SK-N-SH (cell line): Measurements from ENCODE around the gene PDE6D. TPM values are rescaled to one million over a fixed set of nuclear protein-coding genes. Genes with fewer than 3 reads are reported as not detected.

Source experiments
- CTCF ChIA-PET: fragments of 300-600, 350-600 bp; formaldehyde crosslinking; extraction: SDS; loops from one replicate; lab custom pipeline; 2021; lab: Yijun Ruan, JAX
- POLR2A ChIA-PET: fragments of 350-600 bp; sonication (Branson Sonifier 250); formaldehyde crosslinking; extraction: SDS; loops from one replicate; lab custom pipeline; 2020; ENCODE audit warnings: antibody characterized with exemption, inconsistent platforms; lab: Yijun Ruan, JAX
- DNase-seq: peaks from one replicate; pipeline ENCODE4 v3.0.0; 2012
- H2AFZ ChIP-seq: fragments of 200-600 bp; sonication (generic); 2 replicates; pipeline ENCODE4 v1.8.1; 2016; ENCODE audit warnings: antibody characterized with exemption, mild to moderate bottlenecking, low read depth
- H3F3A ChIP-seq: fragments of 200-600 bp; sonication (generic); replicated peaks from 2 replicates; pipeline ENCODE3; 2016; ENCODE audit warnings: antibody characterized with exemption, mild to moderate bottlenecking; ENCODE audit not compliant: insufficient read depth
- H3K27ac ChIP-seq, 2 experiments: fragments of 200-500 bp in 1 of 2; fragments of 200-600 bp in 1 of 2; sonication (Bioruptor generic) in 1 of 2; sonication (generic), shearing (Covaris generic) in 1 of 2; 2 replicates each; pipeline versions ENCODE4 v1.5.1 to v1.6.1; 2014 to 2016; ENCODE audit warnings: low read depth in 2 of 2, inconsistent platforms in 1 of 2, low read length in 1 of 2, mild to moderate bottlenecking in 1 of 2, mixed read lengths in 1 of 2
- H3K27me3 ChIP-seq: fragments of 200-600 bp; sonication (generic), shearing (Covaris generic); 2 replicates; pipeline ENCODE4 v1.6.1; 2016; ENCODE audit warnings: mixed run types; ENCODE audit not compliant: insufficient read depth
- H3K36me3 ChIP-seq, 2 experiments: fragments of 200-500 bp in 1 of 2; fragments of 200-600 bp in 1 of 2; sonication (Bioruptor generic) in 1 of 2; sonication (generic) in 1 of 2; replicated peaks in 1 of 2; 2 replicates each; pipeline versions ENCODE3 to v1.5.1; 2014 to 2016; ENCODE audit warnings: low read length in 1 of 2, mild to moderate bottlenecking in 1 of 2; ENCODE audit not compliant: insufficient read depth in 2 of 2, control insufficient read depth in 1 of 2
- H3K4me1 ChIP-seq, 2 experiments: fragments of 200-500 bp in 1 of 2; fragments of 200-600 bp in 1 of 2; sonication (Bioruptor generic) in 1 of 2; sonication (generic), shearing (Covaris generic) in 1 of 2; 2 replicates each; pipeline versions ENCODE4 v1.5.1 to v1.6.1; 2014 to 2016; ENCODE audit warnings: low read depth in 1 of 2, low read length in 1 of 2, mixed run types in 1 of 2; ENCODE audit not compliant: insufficient read depth in 2 of 2, control insufficient read depth in 1 of 2
- H3K4me2 ChIP-seq: fragments of 200-600 bp; sonication (generic), shearing (Covaris generic); 2 replicates; pipeline ENCODE4 v1.6.1; 2017; ENCODE audit warnings: mixed run types
- H3K4me3 ChIP-seq, 2 experiments: fragments of 200-500 bp in 1 of 2; fragments of 200-600 bp in 1 of 2; sonication (Bioruptor generic) in 1 of 2; sonication (generic), shearing (Covaris generic) in 1 of 2; 2 replicates each; pipeline versions ENCODE4 v1.5.1 to v1.8.1; 2014 to 2016; ENCODE audit warnings: low read depth in 2 of 2, inconsistent platforms in 1 of 2, low read length in 1 of 2, mild to moderate bottlenecking in 1 of 2, mixed read lengths in 1 of 2, moderate library complexity in 1 of 2
- H3K79me2 ChIP-seq: fragments of 200-600 bp; sonication (generic); 2 replicates; pipeline ENCODE4 v1.8.1; 2017; ENCODE audit warnings: mild to moderate bottlenecking; ENCODE audit not compliant: insufficient read depth
- H3K9ac ChIP-seq: fragments of 200-600 bp; sonication (generic); 2 replicates; pipeline ENCODE4 v1.6.1; 2017; ENCODE audit warnings: mixed run types
- H3K9me2 ChIP-seq: fragments of 200-600 bp; sonication (generic); 2 replicates; pipeline ENCODE4 v1.6.1; 2017; ENCODE audit warnings: mixed run types
- H3K9me3 ChIP-seq: fragments of 200-600 bp; sonication (generic); 2 replicates; pipeline ENCODE4 v1.6.1; 2017; ENCODE audit warnings: mixed run types, mild to moderate bottlenecking, moderate library complexity
- H4K20me1 ChIP-seq: fragments of 200-600 bp; sonication (generic); 2 replicates; pipeline ENCODE4 v1.6.1; 2017; ENCODE audit warnings: mild to moderate bottlenecking, mixed run types; ENCODE audit not compliant: insufficient read depth
- FOSL2 ChIP-seq: IDR thresholded peaks from 2 replicates; pipeline ENCODE4 v1.4.0; 2012; ENCODE audit warnings: low read depth, mild to moderate bottlenecking, moderate library complexity, borderline replicate concordance
- FOXM1 ChIP-seq: IDR thresholded peaks from 2 replicates; pipeline ENCODE4 v1.4.0; 2012; ENCODE audit warnings: low read depth, mild to moderate bottlenecking
- MEF2A ChIP-seq: IDR thresholded peaks from 2 replicates; pipeline ENCODE4 v1.4.0; 2012; ENCODE audit warnings: low read depth, borderline replicate concordance
- RAD21 ChIP-seq: IDR thresholded peaks from 2 replicates; pipeline ENCODE4 v1.6.1; 2012; ENCODE audit warnings: mild to moderate bottlenecking, low read length
- RXRA ChIP-seq: IDR thresholded peaks from 2 replicates; pipeline ENCODE4 v1.4.0; 2012; ENCODE audit warnings: low read depth, mild to moderate bottlenecking, borderline replicate concordance
- WGBS: methylation state at CpG from one replicate; pipeline ENCODE4 v1.1.6; 2017; ENCODE audit warnings: low lambda C conversion rate; 5-methylcytosine and 5-hydroxymethylcytosine counted together
- polyA plus RNA-seq, 3 experiments: library from polyadenylated mRNA; depleted of rRNA; stranded (reverse); fragments of >200 nt; gene quantifications; 2 replicates each; pipeline ENCODE4 v1.2.3, GENCODE V29; 2012
- TF ChIP-seq, protein P1 (sequence below): IDR thresholded peaks from 2 replicates; pipeline ENCODE4 v1.6.1; 2012; ENCODE audit warnings: mild to moderate bottlenecking, low read depth, low read length, moderate library complexity
- TF ChIP-seq, protein P2 (sequence below): IDR thresholded peaks from 2 replicates; pipeline ENCODE4 v1.4.0; 2012; ENCODE audit warnings: low read depth, borderline replicate concordance
- TF ChIP-seq, protein P3 (sequence below): fragments of 150-350 bp; IDR thresholded peaks from 2 replicates; pipeline ENCODE4 v1.6.1; 2017; ENCODE audit warnings: antibody characterized with exemption, low read length, low read depth, borderline replicate concordance
- TF ChIP-seq, protein P4 (sequence below): IDR thresholded peaks from 2 replicates; pipeline ENCODE4; 2012
- TF ChIP-seq, protein P5 (sequence below): IDR thresholded peaks from 2 replicates; pipeline ENCODE4 v1.4.0; 2012; ENCODE audit warnings: low read depth, borderline replicate concordance

Gene PDE6D
- polyA plus RNA-seq, 1 of the 3 experiments (the other 2 are of a cell fraction), result 33.9 TPM

DNA sequence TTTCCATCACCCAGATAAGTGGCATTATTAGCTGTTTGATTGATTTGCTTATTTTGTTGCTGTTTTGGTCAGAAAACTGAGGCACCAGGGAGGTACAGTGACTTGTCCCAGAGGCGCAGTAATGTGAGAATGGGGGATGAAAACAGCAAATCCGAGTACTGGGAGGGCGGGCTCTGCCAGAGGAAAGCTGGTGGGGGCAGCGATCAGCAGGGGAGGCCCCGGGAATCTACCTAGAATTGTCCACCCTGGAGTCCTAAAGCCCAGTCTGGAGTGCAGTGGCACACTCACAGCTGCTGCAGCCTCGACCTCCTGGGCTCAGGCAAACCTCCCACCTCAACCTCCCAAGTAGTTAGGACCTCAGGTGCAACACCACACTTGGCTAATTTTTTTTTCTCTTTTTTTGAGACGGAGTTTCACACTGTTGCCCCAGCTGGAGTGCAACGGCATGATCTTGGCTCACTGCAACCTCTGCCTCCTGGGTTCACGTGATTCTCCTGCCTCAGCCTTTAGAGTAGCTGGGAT is 89.8 kb downstream of the PDE6D start:
- WGBS, result 65% methylated on average over 9 of the region's 9 CpGs
- Histone ChIP-seq H4K20me1 (no peaks in the 10 kb centered on the region), H3K9me3 (no peaks in the 10 kb centered on the region), H3F3A (no peaks in the 10 kb centered on the region), H3K9ac (no peak overlapping the region), H3K4me3 (no peak overlapping the region), H3K79me2 (no peaks in the 10 kb centered on the region), H3K4me2 (no peak overlapping the region), H3K27me3 (no peaks in the 10 kb centered on the region), H3K4me1 (peaks cover 0 to 12% of the 10 kb centered on the region in 2 experiments; a peak in 1 of 4 replicates), H3K36me3 (no peaks in the 10 kb centered on the region), H2AFZ (no peak overlapping the region), H3K9me2 (no peaks in the 10 kb centered on the region), H3K27ac (no peak overlapping the region)
- TF ChIP-seq, protein P1, sequence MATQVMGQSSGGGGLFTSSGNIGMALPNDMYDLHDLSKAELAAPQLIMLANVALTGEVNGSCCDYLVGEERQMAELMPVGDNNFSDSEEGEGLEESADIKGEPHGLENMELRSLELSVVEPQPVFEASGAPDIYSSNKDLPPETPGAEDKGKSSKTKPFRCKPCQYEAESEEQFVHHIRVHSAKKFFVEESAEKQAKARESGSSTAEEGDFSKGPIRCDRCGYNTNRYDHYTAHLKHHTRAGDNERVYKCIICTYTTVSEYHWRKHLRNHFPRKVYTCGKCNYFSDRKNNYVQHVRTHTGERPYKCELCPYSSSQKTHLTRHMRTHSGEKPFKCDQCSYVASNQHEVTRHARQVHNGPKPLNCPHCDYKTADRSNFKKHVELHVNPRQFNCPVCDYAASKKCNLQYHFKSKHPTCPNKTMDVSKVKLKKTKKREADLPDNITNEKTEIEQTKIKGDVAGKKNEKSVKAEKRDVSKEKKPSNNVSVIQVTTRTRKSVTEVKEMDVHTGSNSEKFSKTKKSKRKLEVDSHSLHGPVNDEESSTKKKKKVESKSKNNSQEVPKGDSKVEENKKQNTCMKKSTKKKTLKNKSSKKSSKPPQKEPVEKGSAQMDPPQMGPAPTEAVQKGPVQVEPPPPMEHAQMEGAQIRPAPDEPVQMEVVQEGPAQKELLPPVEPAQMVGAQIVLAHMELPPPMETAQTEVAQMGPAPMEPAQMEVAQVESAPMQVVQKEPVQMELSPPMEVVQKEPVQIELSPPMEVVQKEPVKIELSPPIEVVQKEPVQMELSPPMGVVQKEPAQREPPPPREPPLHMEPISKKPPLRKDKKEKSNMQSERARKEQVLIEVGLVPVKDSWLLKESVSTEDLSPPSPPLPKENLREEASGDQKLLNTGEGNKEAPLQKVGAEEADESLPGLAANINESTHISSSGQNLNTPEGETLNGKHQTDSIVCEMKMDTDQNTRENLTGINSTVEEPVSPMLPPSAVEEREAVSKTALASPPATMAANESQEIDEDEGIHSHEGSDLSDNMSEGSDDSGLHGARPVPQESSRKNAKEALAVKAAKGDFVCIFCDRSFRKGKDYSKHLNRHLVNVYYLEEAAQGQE, result no peak
- TF ChIP-seq RAD21, result no peak
- TF ChIP-seq FOXM1, result no peak
- TF ChIP-seq FOSL2, result no peak
- TF ChIP-seq RXRA, result no peak
- DNase-seq, result no peak
- ChIA-PET POLR2A (no interaction called here), CTCF (interaction anchor here (1.0 to 34.6 kb wide), 4 partner anchors 6 to 174 kb away, joined by 3 to 1218 read pairs (median 611); partner anchors contain the start of gene PTMA)

DNA sequence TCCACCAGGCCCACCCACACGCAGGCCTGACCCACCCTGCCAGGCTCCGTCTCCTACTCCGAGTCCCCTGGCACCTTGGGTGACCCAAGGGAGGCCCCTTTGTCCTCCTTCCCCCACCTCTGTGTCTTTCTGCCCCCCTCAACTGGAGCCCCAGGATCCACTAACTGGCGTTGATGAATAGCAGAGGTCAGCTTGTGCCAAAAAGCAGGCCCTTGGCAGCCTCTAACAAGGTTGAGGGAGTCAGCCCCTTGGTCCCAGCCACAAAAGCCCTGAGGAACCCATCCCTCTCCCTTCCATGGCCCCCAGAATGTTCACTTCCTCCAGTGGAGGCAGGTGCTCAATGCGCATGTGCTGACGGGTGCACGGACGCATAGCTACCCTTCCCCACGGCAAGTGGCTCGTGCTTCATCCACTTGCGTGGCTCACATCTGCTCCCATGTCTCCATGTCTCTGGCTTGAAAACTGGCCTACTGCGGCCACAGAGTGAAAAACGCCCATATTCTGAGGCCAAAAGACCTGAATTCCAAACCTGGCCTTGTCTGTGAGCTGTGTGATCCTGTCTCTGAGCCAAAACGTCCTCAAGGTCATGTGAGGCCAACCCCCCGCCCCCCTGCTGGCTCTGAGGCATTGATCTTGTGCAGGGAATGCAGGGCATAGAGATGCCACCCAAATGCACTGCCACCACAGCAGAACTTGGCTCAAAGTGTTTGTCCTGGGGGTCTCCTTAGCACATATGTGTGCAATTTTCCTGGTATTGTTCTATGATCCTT is 91.8 kb downstream of the PDE6D start:
- no peak for DNase-seq
- Histone ChIP-seq H3K4me3 (no peak overlapping the region), H3F3A (no peaks in the 10 kb centered on the region), H3K79me2 (no peaks in the 10 kb centered on the region), H3K4me1 (peaks cover 0 to 7% of the 10 kb centered on the region in 2 experiments; a peak in 1 of 4 replicates), H3K36me3 (no peaks in the 10 kb centered on the region), H3K9me2 (no peaks in the 10 kb centered on the region), H3K27me3 (no peaks in the 10 kb centered on the region), H3K9ac (no peak overlapping the region), H3K4me2 (no peak overlapping the region), H4K20me1 (no peaks in the 10 kb centered on the region), H2AFZ (no peak overlapping the region), H3K27ac (no peak overlapping the region), H3K9me3 (no peaks in the 10 kb centered on the region)
- ChIA-PET POLR2A (interaction anchor here (0.7 to 1.5 kb wide), 3 partner anchors 13 to 25 kb away, joined by 3 to 8 read pairs (median 4); no protein-coding TSS in a partner anchor), CTCF (interaction anchor here (1.2 to 34.6 kb wide), 3 partner anchors 4 to 41 kb away, joined by 5 to 1218 read pairs (median 1218); partner anchors contain the start of gene PTMA)
- WGBS, result 82% methylated on average over 14 of the region's 15 CpGs
- TF ChIP-seq, protein P2, sequence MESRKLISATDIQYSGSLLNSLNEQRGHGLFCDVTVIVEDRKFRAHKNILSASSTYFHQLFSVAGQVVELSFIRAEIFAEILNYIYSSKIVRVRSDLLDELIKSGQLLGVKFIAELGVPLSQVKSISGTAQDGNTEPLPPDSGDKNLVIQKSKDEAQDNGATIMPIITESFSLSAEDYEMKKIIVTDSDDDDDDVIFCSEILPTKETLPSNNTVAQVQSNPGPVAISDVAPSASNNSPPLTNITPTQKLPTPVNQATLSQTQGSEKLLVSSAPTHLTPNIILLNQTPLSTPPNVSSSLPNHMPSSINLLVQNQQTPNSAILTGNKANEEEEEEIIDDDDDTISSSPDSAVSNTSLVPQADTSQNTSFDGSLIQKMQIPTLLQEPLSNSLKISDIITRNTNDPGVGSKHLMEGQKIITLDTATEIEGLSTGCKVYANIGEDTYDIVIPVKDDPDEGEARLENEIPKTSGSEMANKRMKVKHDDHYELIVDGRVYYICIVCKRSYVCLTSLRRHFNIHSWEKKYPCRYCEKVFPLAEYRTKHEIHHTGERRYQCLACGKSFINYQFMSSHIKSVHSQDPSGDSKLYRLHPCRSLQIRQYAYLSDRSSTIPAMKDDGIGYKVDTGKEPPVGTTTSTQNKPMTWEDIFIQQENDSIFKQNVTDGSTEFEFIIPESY, result no peak
- TF ChIP-seq, protein P3, sequence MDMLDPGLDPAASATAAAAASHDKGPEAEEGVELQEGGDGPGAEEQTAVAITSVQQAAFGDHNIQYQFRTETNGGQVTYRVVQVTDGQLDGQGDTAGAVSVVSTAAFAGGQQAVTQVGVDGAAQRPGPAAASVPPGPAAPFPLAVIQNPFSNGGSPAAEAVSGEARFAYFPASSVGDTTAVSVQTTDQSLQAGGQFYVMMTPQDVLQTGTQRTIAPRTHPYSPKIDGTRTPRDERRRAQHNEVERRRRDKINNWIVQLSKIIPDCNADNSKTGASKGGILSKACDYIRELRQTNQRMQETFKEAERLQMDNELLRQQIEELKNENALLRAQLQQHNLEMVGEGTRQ, result no peak
- TF ChIP-seq, protein P1, result no peak
- TF ChIP-seq RAD21 (no peak), MEF2A (no peak)
- TF ChIP-seq, protein P4, sequence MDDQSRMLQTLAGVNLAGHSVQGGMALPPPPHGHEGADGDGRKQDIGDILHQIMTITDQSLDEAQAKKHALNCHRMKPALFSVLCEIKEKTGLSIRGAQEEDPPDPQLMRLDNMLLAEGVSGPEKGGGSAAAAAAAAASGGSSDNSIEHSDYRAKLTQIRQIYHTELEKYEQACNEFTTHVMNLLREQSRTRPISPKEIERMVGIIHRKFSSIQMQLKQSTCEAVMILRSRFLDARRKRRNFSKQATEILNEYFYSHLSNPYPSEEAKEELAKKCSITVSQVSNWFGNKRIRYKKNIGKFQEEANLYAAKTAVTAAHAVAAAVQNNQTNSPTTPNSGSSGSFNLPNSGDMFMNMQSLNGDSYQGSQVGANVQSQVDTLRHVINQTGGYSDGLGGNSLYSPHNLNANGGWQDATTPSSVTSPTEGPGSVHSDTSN, result no peak
- TF ChIP-seq, protein P5, sequence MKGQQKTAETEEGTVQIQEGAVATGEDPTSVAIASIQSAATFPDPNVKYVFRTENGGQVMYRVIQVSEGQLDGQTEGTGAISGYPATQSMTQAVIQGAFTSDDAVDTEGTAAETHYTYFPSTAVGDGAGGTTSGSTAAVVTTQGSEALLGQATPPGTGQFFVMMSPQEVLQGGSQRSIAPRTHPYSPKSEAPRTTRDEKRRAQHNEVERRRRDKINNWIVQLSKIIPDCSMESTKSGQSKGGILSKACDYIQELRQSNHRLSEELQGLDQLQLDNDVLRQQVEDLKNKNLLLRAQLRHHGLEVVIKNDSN, result no peak
